ENCODE results near the gene LMNA.

GRCh38 chr1:156117414-156118176 is 3.1 kb downstream of the LMNA start:
- TF ChIP-seq POLR2AphosphoS5 (IDR thresholded peaks at IDR 0.05; ENCODE audit: low read depth, low read length) = no peak
- TF ChIP-seq REST (IDR thresholded peaks at IDR 0.05; ENCODE audit: insufficient read depth in 1 of 2, low read depth in 2 of 2, low read length in 2 of 2) = no peak

All from PFSK-1 (cell line).